ENCODE measurements around the gene C2CD2L.

DNA sequence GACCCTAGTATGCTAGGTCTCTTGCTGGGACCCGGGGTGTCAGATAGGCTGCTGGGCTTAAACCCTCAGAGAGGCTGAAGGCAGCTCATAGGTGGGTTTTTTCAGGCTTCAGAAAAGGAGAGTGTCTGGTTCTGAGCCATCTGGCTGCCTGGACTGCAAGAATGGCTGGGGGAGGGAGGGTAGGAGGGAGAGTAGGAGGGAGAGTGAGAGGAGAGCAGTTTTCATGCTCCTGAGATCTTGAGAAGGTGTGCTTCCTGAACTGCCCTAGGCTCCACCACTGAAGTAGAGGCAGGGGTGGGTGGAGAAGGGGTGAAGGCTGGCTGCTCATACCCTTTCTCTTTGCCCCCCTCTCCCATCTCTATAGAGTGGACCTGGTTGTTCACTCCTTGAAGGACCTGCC is 17.8 kb upstream of the C2CD2L start:
- TF ChIP-seq, protein P1, sequence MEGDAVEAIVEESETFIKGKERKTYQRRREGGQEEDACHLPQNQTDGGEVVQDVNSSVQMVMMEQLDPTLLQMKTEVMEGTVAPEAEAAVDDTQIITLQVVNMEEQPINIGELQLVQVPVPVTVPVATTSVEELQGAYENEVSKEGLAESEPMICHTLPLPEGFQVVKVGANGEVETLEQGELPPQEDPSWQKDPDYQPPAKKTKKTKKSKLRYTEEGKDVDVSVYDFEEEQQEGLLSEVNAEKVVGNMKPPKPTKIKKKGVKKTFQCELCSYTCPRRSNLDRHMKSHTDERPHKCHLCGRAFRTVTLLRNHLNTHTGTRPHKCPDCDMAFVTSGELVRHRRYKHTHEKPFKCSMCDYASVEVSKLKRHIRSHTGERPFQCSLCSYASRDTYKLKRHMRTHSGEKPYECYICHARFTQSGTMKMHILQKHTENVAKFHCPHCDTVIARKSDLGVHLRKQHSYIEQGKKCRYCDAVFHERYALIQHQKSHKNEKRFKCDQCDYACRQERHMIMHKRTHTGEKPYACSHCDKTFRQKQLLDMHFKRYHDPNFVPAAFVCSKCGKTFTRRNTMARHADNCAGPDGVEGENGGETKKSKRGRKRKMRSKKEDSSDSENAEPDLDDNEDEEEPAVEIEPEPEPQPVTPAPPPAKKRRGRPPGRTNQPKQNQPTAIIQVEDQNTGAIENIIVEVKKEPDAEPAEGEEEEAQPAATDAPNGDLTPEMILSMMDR (IDR thresholded peaks at IDR 0.05; ENCODE audit: insufficient read depth, low read length), result no peak
- TF ChIP-seq POLR2AphosphoS5 (IDR thresholded peaks at IDR 0.05; ENCODE audit: low read depth), result no peak
- no peak for TF ChIP-seq REST (IDR thresholded peaks at IDR 0.05; ENCODE audit: insufficient replicate concordance, low read depth)
- TF ChIP-seq GABPA (IDR thresholded peaks at IDR 0.05; ENCODE audit: low read depth), result no peak

Measured in HL-60 (cell line).